H9 (cell line): ENCODE data around the gene SIN3A. TPM values are rescaled to one million over a fixed set of nuclear protein-coding genes. Genes with fewer than 3 reads are reported as not detected.

Experiments used
- DNase-seq: peaks from one replicate; pipeline ENCODE4 v3.0.0-alpha.2; 2017
- H2AFZ ChIP-seq: one replicate; pipeline ENCODE4 v1.6.1; 2013; ENCODE audit warnings: mild to moderate bottlenecking, low read length, control low read depth, moderate library complexity
- H2AK5ac ChIP-seq: 2 replicates; pipeline ENCODE4 v1.6.1; 2013; ENCODE audit warnings: low read length, control low read depth, mixed read lengths; ENCODE audit not compliant: insufficient read length
- H2BK120ac ChIP-seq: one replicate; pipeline ENCODE4 v1.6.1; 2013; ENCODE audit warnings: low read depth, mild to moderate bottlenecking, low read length, control low read depth, inconsistent platforms; ENCODE audit not compliant: poor library complexity, severe bottlenecking
- H2BK12ac ChIP-seq: 2 replicates; pipeline ENCODE4 v1.6.1; 2013; ENCODE audit warnings: low read length, control low read depth, mixed read lengths, low read depth; ENCODE audit not compliant: insufficient read length
- H2BK15ac ChIP-seq: 2 replicates; pipeline ENCODE4 v1.6.1; 2013; ENCODE audit warnings: low read depth, low read length, control low read depth
- H2BK20ac ChIP-seq: one replicate; pipeline ENCODE4 v1.6.1; 2013; ENCODE audit warnings: low read depth, mild to moderate bottlenecking, low read length, control low read depth, inconsistent platforms; ENCODE audit not compliant: poor library complexity, severe bottlenecking
- H2BK5ac ChIP-seq: 2 replicates; pipeline ENCODE4 v1.6.1; 2013; ENCODE audit warnings: low read length, control low read depth, mixed read lengths; ENCODE audit not compliant: insufficient read length
- H3K14ac ChIP-seq: 2 replicates; pipeline ENCODE4 v1.6.1; 2013; ENCODE audit warnings: low read length, control low read depth; ENCODE audit not compliant: insufficient read depth
- H3K18ac ChIP-seq: 2 replicates; pipeline ENCODE4 v1.6.1; 2013; ENCODE audit warnings: low read depth, mild to moderate bottlenecking, mixed read lengths, low read length, control low read depth; ENCODE audit not compliant: insufficient read length
- H3K23ac ChIP-seq: 2 replicates; pipeline ENCODE4 v1.6.1; 2013; ENCODE audit warnings: low read length, control low read depth, mixed read lengths, low read depth; ENCODE audit not compliant: insufficient read length
- H3K23me2 ChIP-seq: 2 replicates; pipeline ENCODE4 v1.6.1; 2013; ENCODE audit warnings: low read depth, mild to moderate bottlenecking, mixed read lengths, low read length, control low read depth; ENCODE audit not compliant: insufficient read length, poor library complexity, severe bottlenecking
- H3K27ac ChIP-seq: 2 replicates; pipeline ENCODE4 v1.5.1; 2013; ENCODE audit warnings: low read length, control low read depth, mixed read lengths, low read depth; ENCODE audit not compliant: insufficient read length
- H3K27me3 ChIP-seq: 2 replicates; pipeline ENCODE4 v1.6.1; 2013; ENCODE audit warnings: low read length, control low read depth, inconsistent platforms; ENCODE audit not compliant: insufficient read depth
- H3K4ac ChIP-seq: 2 replicates; pipeline ENCODE4 v1.6.1; 2013; ENCODE audit warnings: low read depth, mild to moderate bottlenecking, control low read depth, inconsistent platforms, low read length, moderate library complexity
- H3K4me1 ChIP-seq: 2 replicates; pipeline ENCODE4 v1.6.1; 2013; ENCODE audit warnings: low read length, control low read depth, inconsistent platforms; ENCODE audit not compliant: insufficient read depth
- H3K4me2 ChIP-seq: 2 replicates; pipeline ENCODE4 v1.6.1; 2013; ENCODE audit warnings: low read length, control low read depth, mixed read lengths; ENCODE audit not compliant: insufficient read length, insufficient read depth
- H3K56ac ChIP-seq: 2 replicates; pipeline ENCODE4 v1.6.1; 2013; ENCODE audit warnings: low read depth, mild to moderate bottlenecking, mixed read lengths, low read length, control low read depth; ENCODE audit not compliant: insufficient read length
- H3K79me1 ChIP-seq: 2 replicates; pipeline ENCODE4 v1.6.1; 2013; ENCODE audit warnings: low read depth, mild to moderate bottlenecking, moderate library complexity, low read length, control low read depth, inconsistent platforms; ENCODE audit not compliant: insufficient read depth, poor library complexity, severe bottlenecking
- H3K79me2 ChIP-seq: 2 replicates; pipeline ENCODE4 v1.6.1; 2013; ENCODE audit warnings: low read length, control low read depth, inconsistent platforms; ENCODE audit not compliant: insufficient read depth
- H3K9ac ChIP-seq: 2 replicates; pipeline ENCODE4 v1.6.1; 2013; ENCODE audit warnings: low read length, control low read depth, mixed read lengths; ENCODE audit not compliant: insufficient read length; ENCODE audit errors: extremely low read depth
- H3K9me3 ChIP-seq: one replicate; pipeline ENCODE4 v1.6.1; 2013; ENCODE audit warnings: low read depth, low read length, inconsistent platforms; ENCODE audit not compliant: control insufficient read depth
- H3T11ph ChIP-seq: one replicate; pipeline ENCODE4 v1.6.1; 2013; ENCODE audit warnings: mild to moderate bottlenecking, low read length, control low read depth, inconsistent platforms
- H4K20me1 ChIP-seq: one replicate; pipeline ENCODE4 v1.6.1; 2013; ENCODE audit not compliant: control insufficient read depth, insufficient read length, insufficient read depth
- H4K5ac ChIP-seq: 2 replicates; pipeline ENCODE4 v1.6.1; 2013; ENCODE audit warnings: low read depth, mild to moderate bottlenecking, mixed read lengths, low read length, control low read depth; ENCODE audit not compliant: insufficient read length
- H4K8ac ChIP-seq: replicated peaks from 2 replicates; pipeline ENCODE4 v1.6.1; 2013; ENCODE audit warnings: low read length, control low read depth, mixed read lengths, low read depth; ENCODE audit not compliant: insufficient read length
- H4K91ac ChIP-seq: 2 replicates; pipeline ENCODE4 v1.6.1; 2013; ENCODE audit warnings: low read depth, mild to moderate bottlenecking, moderate library complexity, mixed read lengths, low read length, control low read depth; ENCODE audit not compliant: insufficient read length
- H3K27ac Mint-ChIP-seq, 3 experiments: 2 replicates in 2 of 3; 3 replicates in 1 of 3; pipeline ENCODE4 v1.8.0; 2020 to 2021; ENCODE audit warnings: mixed read lengths in 3 of 3, mild to moderate bottlenecking in 1 of 3, moderate library complexity in 1 of 3
- H3K27me3 Mint-ChIP-seq: 2 replicates; pipeline ENCODE4 v1.8.0; 2021; ENCODE audit warnings: low read depth, mild to moderate bottlenecking, moderate library complexity, mixed read lengths
- H3K36me3 Mint-ChIP-seq, 3 experiments: 2 replicates in 2 of 3; 3 replicates in 1 of 3; pipeline ENCODE4 v1.8.0; 2020 to 2021; ENCODE audit warnings: low read depth in 3 of 3, mixed read lengths in 3 of 3; ENCODE audit not compliant: insufficient read depth in 1 of 3
- H3K4me1 Mint-ChIP-seq, 2 experiments: 2 replicates each; pipeline ENCODE4 v1.8.0; 2020; ENCODE audit warnings: mixed read lengths in 2 of 2
- H3K4me3 Mint-ChIP-seq, 2 experiments: 2 replicates in 1 of 2; 3 replicates in 1 of 2; pipeline ENCODE4 v1.8.0; 2020 to 2021; ENCODE audit warnings: mild to moderate bottlenecking in 2 of 2, mixed read lengths in 2 of 2, moderate library complexity in 1 of 2
- H3K9me3 Mint-ChIP-seq, 2 experiments: 2 replicates in 1 of 2; 3 replicates in 1 of 2; pipeline ENCODE4 v1.8.0; 2020; ENCODE audit warnings: mild to moderate bottlenecking in 2 of 2, mixed read lengths in 2 of 2, moderate library complexity in 1 of 2
- CTCF ChIP-seq: fragments of 200-600 bp; sonication (generic); conservative IDR thresholded peaks from 3 replicates; pipeline ENCODE4 v1.8.0; 2021; ENCODE audit warnings: antibody characterized with exemption, mild to moderate bottlenecking
- WGBS: extraction: QIAGEN DNeasy Blood & Tissue Kit; methylation state at CpG from one replicate; pipeline ENCODE4 v1.1.7; 2013; ENCODE audit warnings: missing lambda C conversion rate, low lambda C conversion rate, mixed read lengths; ENCODE audit not compliant: insufficient read length; ENCODE audit errors: extremely low coverage; 5-methylcytosine and 5-hydroxymethylcytosine counted together
- total RNA-seq: library from RNA; stranded (reverse); gene quantifications from 2 replicates; pipeline ENCODE4 v1.2.1, GENCODE V29; 2021

Gene SIN3A
- total RNA-seq, 1 experiment from 2014 or later: 102 TPM

GRCh38 chr15:75356006-75356405 lies 95.5 kb downstream of the SIN3A start:
- Mint-ChIP-seq H3K9me3 (no peaks in the 10 kb centered on the region), H3K4me1 (no peaks in the 10 kb centered on the region), H3K27ac (no peak overlapping the region; a peak in 1 of 7 replicates), H3K36me3 (peaks cover 7 to 25% (median 23%) of the 10 kb centered on the region in 3 experiments; a peak in 6 of 7 replicates), H3K27me3 (no peaks in the 10 kb centered on the region), H3K4me3 (no peak overlapping the region)
- no peak overlapping the region for H2BK120ac ChIP-seq
- no peak overlapping the region for H2AFZ ChIP-seq
- H3K14ac ChIP-seq: no peak overlapping the region
- no peak overlapping the region for H3K27ac ChIP-seq
- H3K23me2 ChIP-seq: no peaks in the 10 kb centered on the region
- H2BK12ac ChIP-seq: no peak overlapping the region
- no peak overlapping the region for H4K91ac ChIP-seq
- H4K8ac ChIP-seq: no peak overlapping the region
- no peak overlapping the region for H2BK5ac ChIP-seq
- H3K18ac ChIP-seq: no peak overlapping the region
- no peak overlapping the region for H3K56ac ChIP-seq
- DNase-seq: no peak
- H4K20me1 ChIP-seq: no peaks in the 10 kb centered on the region
- H3K4me1 ChIP-seq: no peaks in the 10 kb centered on the region
- no peak overlapping the region for H2BK15ac ChIP-seq
- no peak for TF ChIP-seq CTCF
- H3K23ac ChIP-seq: no peak overlapping the region
- no peak overlapping the region for H2AK5ac ChIP-seq
- no peak overlapping the region for H3K4ac ChIP-seq
- H3K9me3 ChIP-seq: no peaks in the 10 kb centered on the region
- H3K79me1 ChIP-seq: no peaks in the 10 kb centered on the region
- no peak overlapping the region for H3T11ph ChIP-seq
- no peaks in the 10 kb centered on the region for H3K79me2 ChIP-seq
- H4K5ac ChIP-seq: no peak overlapping the region
- no CpG with 5 or more reads among the region's 28 CpGs for WGBS
- H3K27me3 ChIP-seq: no peaks in the 10 kb centered on the region
- H2BK20ac ChIP-seq: no peak overlapping the region
- H3K9ac ChIP-seq: no peak overlapping the region
- H3K4me2 ChIP-seq: no peak overlapping the region
